HCT116 (cell line): ENCODE measurements around the gene SLC7A9. TPM values are rescaled to one million over a fixed set of nuclear protein-coding genes. Genes with fewer than 3 reads are reported as not detected.

Experiments used
- ATAC-seq: fragments of 200-7000 bp; cut with Tn5 transposase; 2 replicates; pipeline ENCODE4 v1.9.1; 2020; ENCODE audit warnings: mild to moderate bottlenecking, moderate library complexity
- BruUV-seq: library from RNA; stranded (reverse); fragments of 400-500 nt; replicated peaks from 2 replicates; lab custom pipeline; 2021; lab: Mats Ljungman, UMichigan
- CTCF ChIA-PET: fragments of 300-600 bp; sonication (Branson Sonifier 250); formaldehyde crosslinking; loops from one replicate; lab custom pipeline; 2021; ENCODE audit warnings: antibody characterized with exemption; lab: Charles Lee
- POLR2A ChIA-PET: fragments of 300-600, 350-600 bp; sonication (Branson Sonifier 250); formaldehyde crosslinking; loops from one replicate; lab custom pipeline; 2021; ENCODE audit warnings: antibody characterized with exemption; lab: Charles Lee
- RAD21 ChIA-PET, 2 experiments: fragments of 300-600 bp; sonication (Branson Sonifier 250); formaldehyde crosslinking; loops; one replicate each; lab custom pipeline; 2023; ENCODE audit warnings: low total read pairs in 2 of 2; ENCODE audit not compliant: uncharacterized antibody in 2 of 2, unreplicated experiment in 2 of 2, low non-redundant PET in 1 of 2; lab: Charles Lee
- DNase-seq: peaks from one replicate; pipeline ENCODE4 v3.0.0-alpha.2; 2010; ENCODE audit warnings: low read depth, low spot score
- H2AFZ ChIP-seq: fragments of 200-600 bp; shearing (Covaris generic), sonication (generic); 2 replicates; pipeline ENCODE4 v1.6.1; 2017; ENCODE audit warnings: low read depth, mixed run types, mixed read lengths, antibody characterized with exemption, low read length; ENCODE audit not compliant: poor library complexity, severe bottlenecking
- H3K27ac ChIP-seq: 2 replicates; pipeline ENCODE4 v1.5.1; 2012; ENCODE audit warnings: low read depth, low read length
- H3K27me3 ChIP-seq: fragments of 200-600 bp; sonication (generic); 2 replicates; pipeline ENCODE4 v1.6.1; 2016; ENCODE audit warnings: mixed run types, low read length, mixed read lengths; ENCODE audit not compliant: insufficient read depth
- H3K36me3 ChIP-seq, 2 experiments: fragments of 200-500 bp in 1 of 2; fragments of 200-600 bp in 1 of 2; sonication (Bioruptor generic) in 1 of 2; sonication (generic) in 1 of 2; 2 replicates each; pipeline versions ENCODE4 v1.5.1 to v1.6.1; 2014 to 2016; ENCODE audit warnings: low read length in 2 of 2, inconsistent platforms in 1 of 2, mixed read lengths in 1 of 2, mixed run types in 1 of 2; ENCODE audit not compliant: insufficient read depth in 2 of 2, control insufficient read depth in 1 of 2
- H3K4me1 ChIP-seq, 2 experiments: fragments of 200-600 bp in 1 of 2; sonication (generic) in 1 of 2; 2 replicates each; pipeline versions ENCODE4 v1.5.1 to v1.6.1; 2012 to 2017; ENCODE audit warnings: low read length in 2 of 2, inconsistent platforms in 1 of 2, mild to moderate bottlenecking in 1 of 2, mixed read lengths in 1 of 2, mixed run types in 1 of 2, moderate library complexity in 1 of 2; ENCODE audit not compliant: insufficient read depth in 2 of 2, control insufficient read depth in 1 of 2
- H3K4me2 ChIP-seq: fragments of 200-600 bp; sonication (generic); 2 replicates; pipeline ENCODE4 v1.6.1; 2017; ENCODE audit warnings: mixed run types, low read length, mixed read lengths
- H3K4me3 ChIP-seq, 2 experiments: fragments of 200-600 bp in 1 of 2; sonication (generic) in 1 of 2; replicated peaks in 1 of 2; 2 replicates each; pipeline ENCODE4 v1.5.1; 2011 to 2016; ENCODE audit warnings: low read length in 2 of 2, control low read depth in 1 of 2, low read depth in 1 of 2, mild to moderate bottlenecking in 1 of 2, mixed read lengths in 1 of 2, mixed run types in 1 of 2
- H3K79me2 ChIP-seq: fragments of 200-600 bp; sonication (generic); 2 replicates; pipeline ENCODE4 v1.6.1; 2017; ENCODE audit warnings: mild to moderate bottlenecking, mixed run types, low read length, moderate library complexity, mixed read lengths; ENCODE audit not compliant: insufficient read depth
- H3K9ac ChIP-seq: fragments of 200-600 bp; sonication (generic); 2 replicates; pipeline ENCODE4 v1.6.1; 2016; ENCODE audit warnings: low read length, mixed read lengths
- H3K9me2 ChIP-seq: fragments of 200-600 bp; sonication (generic), shearing (Covaris generic); 2 replicates; pipeline ENCODE4 v1.6.1; 2017; ENCODE audit warnings: mixed run types, mild to moderate bottlenecking, moderate library complexity; ENCODE audit not compliant: insufficient read depth
- H3K9me3 ChIP-seq, 2 experiments: fragments of 200-500 bp in 1 of 2; fragments of 200-600 bp in 1 of 2; sonication (Bioruptor generic) in 1 of 2; sonication (generic) in 1 of 2; 2 replicates each; pipeline ENCODE4 v1.6.1; 2014 to 2017; ENCODE audit warnings: low read length in 2 of 2, mixed read lengths in 2 of 2, inconsistent platforms in 1 of 2, low read depth in 1 of 2, mild to moderate bottlenecking in 1 of 2, mixed run types in 1 of 2, moderate library complexity in 1 of 2; ENCODE audit not compliant: control insufficient read depth in 1 of 2, insufficient read depth in 1 of 2
- H4K20me1 ChIP-seq: fragments of 200-600 bp; sonication (generic), shearing (Covaris generic); 2 replicates; pipeline ENCODE4 v1.6.1; 2017; ENCODE audit warnings: mixed run types, mild to moderate bottlenecking, moderate library complexity; ENCODE audit not compliant: insufficient read depth
- CBX3 ChIP-seq: IDR thresholded peaks from 2 replicates; pipeline ENCODE4 v1.6.1; 2012; ENCODE audit warnings: low read depth
- CEBPB ChIP-seq: IDR thresholded peaks from 2 replicates; pipeline ENCODE4 v1.6.1; 2012; ENCODE audit warnings: low read depth
- ELF1 ChIP-seq: IDR thresholded peaks from 2 replicates; pipeline ENCODE4 v1.6.1; 2012; ENCODE audit warnings: low read depth, borderline replicate concordance
- POLR2A ChIP-seq: IDR thresholded peaks from 2 replicates; pipeline ENCODE4 v1.7.0; 2011; ENCODE audit warnings: borderline replicate concordance; ENCODE audit not compliant: insufficient read depth, insufficient read length; ENCODE audit errors: extremely low read depth
- POLR2AphosphoS5 ChIP-seq: IDR thresholded peaks from 2 replicates; pipeline ENCODE4 v1.6.1; 2011; ENCODE audit warnings: mild to moderate bottlenecking, low read depth, low read length, moderate library complexity
- SIN3A ChIP-seq: IDR thresholded peaks from 2 replicates; pipeline ENCODE4 v1.6.1; 2012; ENCODE audit warnings: low read depth
- SP1 ChIP-seq: IDR thresholded peaks from 2 replicates; pipeline ENCODE4 v1.6.1; 2012; ENCODE audit warnings: low read depth
- YY1 ChIP-seq: IDR thresholded peaks from 2 replicates; pipeline ENCODE4 v1.6.1; 2011; ENCODE audit warnings: low read length, low read depth, moderate library complexity, mild to moderate bottlenecking; ENCODE audit not compliant: insufficient replicate concordance; ENCODE audit errors: extremely low read depth
- ZFX ChIP-seq: fragments of 450-650 bp; IDR thresholded peaks from 2 replicates; pipeline ENCODE4 v1.6.1; 2017
- intact Hi-C: fragments of 100-400 bp; cut with micrococcal nuclease; formaldehyde crosslinking; loops from 2 replicates; pipeline ENCODE4 v1.10.0; 2022
- total RNA-seq: library from RNA; stranded (reverse); gene quantifications from one replicate; pipeline ENCODE4 v1.2.1, GENCODE V29; 2021; ENCODE audit not compliant: unreplicated experiment
- TF ChIP-seq, protein P1 (sequence below): IDR thresholded peaks from 2 replicates; pipeline ENCODE4 v1.6.1; 2011; ENCODE audit warnings: mild to moderate bottlenecking, low read length, moderate library complexity; ENCODE audit not compliant: insufficient replicate concordance; ENCODE audit errors: extremely low read depth
- TF ChIP-seq, protein P2 (sequence below): IDR thresholded peaks from 2 replicates; pipeline ENCODE4 v1.6.1; 2012
- TF ChIP-seq, protein P3 (sequence below), 3 experiments: fragments of 200-600 bp in 1 of 3; sonication (generic) in 1 of 3; IDR thresholded peaks in 2 of 3; conservative IDR thresholded peaks in 1 of 3; 2 replicates each; pipeline ENCODE4 v1.5.1; 2012 to 2017; ENCODE audit warnings: low read depth in 2 of 3, low read length in 2 of 3, antibody characterized with exemption in 1 of 3, borderline replicate concordance in 1 of 3, control low read depth in 1 of 3, mild to moderate bottlenecking in 1 of 3, mixed read lengths in 1 of 3, mixed run types in 1 of 3, moderate library complexity in 1 of 3; ENCODE audit not compliant: insufficient read depth in 1 of 3
- TF ChIP-seq, protein P4 (sequence below): IDR thresholded peaks from 2 replicates; pipeline ENCODE4 v1.6.1; 2012

The SLC7A9 gene
- total RNA-seq, 1 experiment from 2014 or later = 0.42 TPM

DNA sequence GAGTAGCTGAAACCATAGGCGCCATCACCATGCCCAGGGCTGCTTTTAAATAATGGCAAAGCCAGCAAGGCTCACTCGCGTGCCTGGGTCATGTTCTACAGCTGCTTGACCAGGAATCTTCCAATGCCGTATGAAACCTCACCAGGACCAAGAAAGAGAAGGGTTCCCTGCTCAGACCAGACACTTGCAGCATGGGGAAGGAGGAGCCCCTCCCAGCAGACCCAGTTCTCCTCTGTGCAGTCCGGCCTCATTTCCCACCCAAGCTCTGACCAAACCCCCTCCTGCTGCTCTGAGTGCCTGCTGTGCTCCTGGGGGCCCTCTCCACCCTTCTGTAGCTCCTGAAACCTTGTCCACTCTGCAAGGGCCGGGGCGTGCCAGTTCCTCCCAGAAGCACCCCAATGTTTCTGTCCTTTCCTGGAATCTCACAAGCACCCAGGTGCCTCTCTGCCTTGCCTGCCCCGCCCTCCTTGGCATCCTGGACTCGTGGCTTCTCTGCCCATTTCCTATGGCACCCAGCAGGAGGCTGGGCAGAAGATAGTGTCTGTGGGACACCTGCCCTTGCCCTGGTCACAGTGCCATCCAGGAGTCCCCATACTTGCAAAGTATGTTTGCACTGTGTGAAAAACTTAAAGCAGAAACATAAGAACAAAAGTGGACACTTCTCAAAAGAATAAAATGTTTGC is 6.8 kb upstream of the SLC7A9 start:
- CTCF ChIA-PET = no interaction called here
- Histone ChIP-seq H4K20me1 (no peaks in the 10 kb centered on the region), H3K27me3 (no peaks in the 10 kb centered on the region), H3K9me3 (no peaks in the 10 kb centered on the region), H3K27ac (no peak overlapping the region), H3K9me2 (no peaks in the 10 kb centered on the region), H3K4me1 (no peaks in the 10 kb centered on the region), H3K4me2 (no peak overlapping the region), H3K36me3 (no peaks in the 10 kb centered on the region), H2AFZ (no peak overlapping the region)
- BruUV-seq = no TSS peak
- no peak for ATAC-seq
- RAD21 ChIA-PET = no interaction called here
- TF ChIP-seq SP1 = no peak
- TF ChIP-seq CBX3 = no peak
- TF ChIP-seq, protein P1, sequence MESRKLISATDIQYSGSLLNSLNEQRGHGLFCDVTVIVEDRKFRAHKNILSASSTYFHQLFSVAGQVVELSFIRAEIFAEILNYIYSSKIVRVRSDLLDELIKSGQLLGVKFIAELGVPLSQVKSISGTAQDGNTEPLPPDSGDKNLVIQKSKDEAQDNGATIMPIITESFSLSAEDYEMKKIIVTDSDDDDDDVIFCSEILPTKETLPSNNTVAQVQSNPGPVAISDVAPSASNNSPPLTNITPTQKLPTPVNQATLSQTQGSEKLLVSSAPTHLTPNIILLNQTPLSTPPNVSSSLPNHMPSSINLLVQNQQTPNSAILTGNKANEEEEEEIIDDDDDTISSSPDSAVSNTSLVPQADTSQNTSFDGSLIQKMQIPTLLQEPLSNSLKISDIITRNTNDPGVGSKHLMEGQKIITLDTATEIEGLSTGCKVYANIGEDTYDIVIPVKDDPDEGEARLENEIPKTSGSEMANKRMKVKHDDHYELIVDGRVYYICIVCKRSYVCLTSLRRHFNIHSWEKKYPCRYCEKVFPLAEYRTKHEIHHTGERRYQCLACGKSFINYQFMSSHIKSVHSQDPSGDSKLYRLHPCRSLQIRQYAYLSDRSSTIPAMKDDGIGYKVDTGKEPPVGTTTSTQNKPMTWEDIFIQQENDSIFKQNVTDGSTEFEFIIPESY = no peak
- TF ChIP-seq POLR2A = no peak
- no peak for TF ChIP-seq SIN3A
- TF ChIP-seq POLR2AphosphoS5 = no peak
- TF ChIP-seq YY1 = no peak
- no peak for TF ChIP-seq ZFX
- TF ChIP-seq, protein P2, sequence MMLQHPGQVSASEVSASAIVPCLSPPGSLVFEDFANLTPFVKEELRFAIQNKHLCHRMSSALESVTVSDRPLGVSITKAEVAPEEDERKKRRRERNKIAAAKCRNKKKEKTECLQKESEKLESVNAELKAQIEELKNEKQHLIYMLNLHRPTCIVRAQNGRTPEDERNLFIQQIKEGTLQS = no peak
- TF ChIP-seq ELF1 = no peak
- TF ChIP-seq, protein P3, sequence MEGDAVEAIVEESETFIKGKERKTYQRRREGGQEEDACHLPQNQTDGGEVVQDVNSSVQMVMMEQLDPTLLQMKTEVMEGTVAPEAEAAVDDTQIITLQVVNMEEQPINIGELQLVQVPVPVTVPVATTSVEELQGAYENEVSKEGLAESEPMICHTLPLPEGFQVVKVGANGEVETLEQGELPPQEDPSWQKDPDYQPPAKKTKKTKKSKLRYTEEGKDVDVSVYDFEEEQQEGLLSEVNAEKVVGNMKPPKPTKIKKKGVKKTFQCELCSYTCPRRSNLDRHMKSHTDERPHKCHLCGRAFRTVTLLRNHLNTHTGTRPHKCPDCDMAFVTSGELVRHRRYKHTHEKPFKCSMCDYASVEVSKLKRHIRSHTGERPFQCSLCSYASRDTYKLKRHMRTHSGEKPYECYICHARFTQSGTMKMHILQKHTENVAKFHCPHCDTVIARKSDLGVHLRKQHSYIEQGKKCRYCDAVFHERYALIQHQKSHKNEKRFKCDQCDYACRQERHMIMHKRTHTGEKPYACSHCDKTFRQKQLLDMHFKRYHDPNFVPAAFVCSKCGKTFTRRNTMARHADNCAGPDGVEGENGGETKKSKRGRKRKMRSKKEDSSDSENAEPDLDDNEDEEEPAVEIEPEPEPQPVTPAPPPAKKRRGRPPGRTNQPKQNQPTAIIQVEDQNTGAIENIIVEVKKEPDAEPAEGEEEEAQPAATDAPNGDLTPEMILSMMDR (IDR thresholded peaks at IDR 0.05 in 2 of 3, conservative IDR thresholded peaks at IDR 0.05 in 1 of 3; ENCODE audit: borderline replicate concordance in 1 of 3, insufficient read depth in 1 of 3, low read depth in 2 of 3, low read length in 2 of 3) = no peak
- TF ChIP-seq, protein P4, sequence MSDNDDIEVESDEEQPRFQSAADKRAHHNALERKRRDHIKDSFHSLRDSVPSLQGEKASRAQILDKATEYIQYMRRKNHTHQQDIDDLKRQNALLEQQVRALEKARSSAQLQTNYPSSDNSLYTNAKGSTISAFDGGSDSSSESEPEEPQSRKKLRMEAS = no peak
- no peak for TF ChIP-seq CEBPB
- TF ChIP-seq, all 23 proteins: peak for 0
- Histone ChIP-seq H3K79me2 (no peaks in the 10 kb centered on the region), H3K4me3 (no peak overlapping the region), H3K9ac (no peak overlapping the region)
- intact Hi-C loops = no loop called here
- DNase-seq = no peak
- POLR2A ChIA-PET = no interaction called here
